ENCODE data around the gene ABCA7. TPM values are rescaled to one million over a fixed set of nuclear protein-coding genes. Genes with fewer than 3 reads are reported as not detected.

The ABCA7 gene
- polyA plus RNA-seq, 1 donor from 2014 or later = 51.8 TPM

DNA sequence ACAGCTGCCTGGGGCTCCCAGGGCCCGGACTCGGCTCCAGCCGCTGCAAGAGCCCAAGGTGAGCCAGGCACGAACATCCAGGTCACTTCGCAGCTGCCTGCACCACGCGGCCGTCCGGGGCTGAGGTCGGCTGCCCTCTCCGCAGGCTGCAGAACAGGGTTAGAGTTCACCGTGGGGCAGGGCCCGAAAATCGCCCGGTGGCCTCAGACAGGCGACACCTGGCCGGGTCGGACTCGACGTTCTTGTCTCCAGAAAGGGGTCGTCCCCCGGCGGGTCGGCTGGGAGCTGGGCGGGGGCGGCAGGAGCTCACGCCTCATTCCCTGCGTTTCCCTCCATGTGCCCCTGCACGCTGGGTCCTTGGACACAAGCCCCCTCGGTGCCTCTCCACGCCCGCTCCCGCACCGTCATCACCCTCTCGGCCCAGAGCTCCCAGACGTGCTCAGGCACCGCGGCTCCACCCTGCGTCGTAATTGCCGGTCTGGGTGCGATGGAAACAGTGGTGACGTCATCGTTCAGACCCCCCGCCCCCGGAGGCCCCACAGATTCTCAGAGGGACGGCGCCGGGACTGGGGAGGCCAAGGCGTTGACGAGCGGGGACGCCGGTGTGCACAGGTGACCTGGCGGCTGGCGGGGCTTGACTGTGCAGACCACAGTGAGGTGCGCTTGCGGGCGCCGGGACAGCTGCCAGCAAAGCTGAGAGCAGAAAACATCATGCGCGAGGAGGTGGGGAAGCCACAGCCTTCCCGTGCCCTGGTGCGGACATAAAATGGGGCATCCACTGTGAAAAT, 43.7 kb upstream of the ABCA7 start:
- H3K9ac ChIP-seq (ENCODE audit: low read length) = no peak overlapping the region
- no peak for TF ChIP-seq SMC3 (conservative IDR thresholded peaks at IDR 0.05; ENCODE audit: poor library complexity)
- TF ChIP-seq RAD21 (conservative IDR thresholded peaks at IDR 0.05) = no peak
- no peak for TF ChIP-seq POLR2AphosphoS5 (IDR thresholded peaks at IDR 0.05)
- TF ChIP-seq TAF1 (IDR thresholded peaks at IDR 0.05; ENCODE audit: low read depth) = no peak
- no peak for TF ChIP-seq MXI1 (conservative IDR thresholded peaks at IDR 0.05; ENCODE audit: poor library complexity, severe bottlenecking)
- TF ChIP-seq EZH2 (IDR thresholded peaks at IDR 0.05; ENCODE audit: borderline replicate concordance, insufficient read depth, low read length, poor library complexity, severe bottlenecking) = no peak
- TF ChIP-seq EP300 (conservative IDR thresholded peaks at IDR 0.05; ENCODE audit: poor library complexity, severe bottlenecking) = no peak
- TF ChIP-seq, protein P1, sequence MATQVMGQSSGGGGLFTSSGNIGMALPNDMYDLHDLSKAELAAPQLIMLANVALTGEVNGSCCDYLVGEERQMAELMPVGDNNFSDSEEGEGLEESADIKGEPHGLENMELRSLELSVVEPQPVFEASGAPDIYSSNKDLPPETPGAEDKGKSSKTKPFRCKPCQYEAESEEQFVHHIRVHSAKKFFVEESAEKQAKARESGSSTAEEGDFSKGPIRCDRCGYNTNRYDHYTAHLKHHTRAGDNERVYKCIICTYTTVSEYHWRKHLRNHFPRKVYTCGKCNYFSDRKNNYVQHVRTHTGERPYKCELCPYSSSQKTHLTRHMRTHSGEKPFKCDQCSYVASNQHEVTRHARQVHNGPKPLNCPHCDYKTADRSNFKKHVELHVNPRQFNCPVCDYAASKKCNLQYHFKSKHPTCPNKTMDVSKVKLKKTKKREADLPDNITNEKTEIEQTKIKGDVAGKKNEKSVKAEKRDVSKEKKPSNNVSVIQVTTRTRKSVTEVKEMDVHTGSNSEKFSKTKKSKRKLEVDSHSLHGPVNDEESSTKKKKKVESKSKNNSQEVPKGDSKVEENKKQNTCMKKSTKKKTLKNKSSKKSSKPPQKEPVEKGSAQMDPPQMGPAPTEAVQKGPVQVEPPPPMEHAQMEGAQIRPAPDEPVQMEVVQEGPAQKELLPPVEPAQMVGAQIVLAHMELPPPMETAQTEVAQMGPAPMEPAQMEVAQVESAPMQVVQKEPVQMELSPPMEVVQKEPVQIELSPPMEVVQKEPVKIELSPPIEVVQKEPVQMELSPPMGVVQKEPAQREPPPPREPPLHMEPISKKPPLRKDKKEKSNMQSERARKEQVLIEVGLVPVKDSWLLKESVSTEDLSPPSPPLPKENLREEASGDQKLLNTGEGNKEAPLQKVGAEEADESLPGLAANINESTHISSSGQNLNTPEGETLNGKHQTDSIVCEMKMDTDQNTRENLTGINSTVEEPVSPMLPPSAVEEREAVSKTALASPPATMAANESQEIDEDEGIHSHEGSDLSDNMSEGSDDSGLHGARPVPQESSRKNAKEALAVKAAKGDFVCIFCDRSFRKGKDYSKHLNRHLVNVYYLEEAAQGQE (IDR thresholded peaks at IDR 0.05; ENCODE audit: borderline replicate concordance) = no peak
- TF ChIP-seq, protein P2, sequence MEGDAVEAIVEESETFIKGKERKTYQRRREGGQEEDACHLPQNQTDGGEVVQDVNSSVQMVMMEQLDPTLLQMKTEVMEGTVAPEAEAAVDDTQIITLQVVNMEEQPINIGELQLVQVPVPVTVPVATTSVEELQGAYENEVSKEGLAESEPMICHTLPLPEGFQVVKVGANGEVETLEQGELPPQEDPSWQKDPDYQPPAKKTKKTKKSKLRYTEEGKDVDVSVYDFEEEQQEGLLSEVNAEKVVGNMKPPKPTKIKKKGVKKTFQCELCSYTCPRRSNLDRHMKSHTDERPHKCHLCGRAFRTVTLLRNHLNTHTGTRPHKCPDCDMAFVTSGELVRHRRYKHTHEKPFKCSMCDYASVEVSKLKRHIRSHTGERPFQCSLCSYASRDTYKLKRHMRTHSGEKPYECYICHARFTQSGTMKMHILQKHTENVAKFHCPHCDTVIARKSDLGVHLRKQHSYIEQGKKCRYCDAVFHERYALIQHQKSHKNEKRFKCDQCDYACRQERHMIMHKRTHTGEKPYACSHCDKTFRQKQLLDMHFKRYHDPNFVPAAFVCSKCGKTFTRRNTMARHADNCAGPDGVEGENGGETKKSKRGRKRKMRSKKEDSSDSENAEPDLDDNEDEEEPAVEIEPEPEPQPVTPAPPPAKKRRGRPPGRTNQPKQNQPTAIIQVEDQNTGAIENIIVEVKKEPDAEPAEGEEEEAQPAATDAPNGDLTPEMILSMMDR (IDR thresholded peaks at IDR 0.05; ENCODE audit: poor library complexity, severe bottlenecking) = no peak
- peaks cover 21% of the 10 kb centered on the region for H3K27me3 ChIP-seq (ENCODE audit: insufficient read depth, low read depth, low read length)
- no peaks in the 10 kb centered on the region for H4K20me1 ChIP-seq (ENCODE audit: insufficient read depth)
- H3F3A ChIP-seq (ENCODE audit: insufficient read depth, low read length, poor library complexity, severe bottlenecking) = no peaks in the 10 kb centered on the region
- no peak overlapping the region for H3K4me3 ChIP-seq (ENCODE audit: low read length)
- no peak overlapping the region for H3K27ac ChIP-seq (ENCODE audit: low read length)
- no peaks in the 10 kb centered on the region for H3K36me3 ChIP-seq (ENCODE audit: insufficient read depth, low read length)
- H3K9me3 ChIP-seq (ENCODE audit: low read length) = no peaks in the 10 kb centered on the region
- no peaks in the 10 kb centered on the region for H3K79me2 ChIP-seq (replicated peaks; ENCODE audit: insufficient read depth, low read length)
- H2AFZ ChIP-seq (ENCODE audit: low read depth, low read length) = no peak overlapping the region
- no peak overlapping the region for H3K4me2 ChIP-seq (ENCODE audit: low read length)
- H3K9me2 ChIP-seq (ENCODE audit: insufficient read depth, low read length) = no peaks in the 10 kb centered on the region

DNA sequence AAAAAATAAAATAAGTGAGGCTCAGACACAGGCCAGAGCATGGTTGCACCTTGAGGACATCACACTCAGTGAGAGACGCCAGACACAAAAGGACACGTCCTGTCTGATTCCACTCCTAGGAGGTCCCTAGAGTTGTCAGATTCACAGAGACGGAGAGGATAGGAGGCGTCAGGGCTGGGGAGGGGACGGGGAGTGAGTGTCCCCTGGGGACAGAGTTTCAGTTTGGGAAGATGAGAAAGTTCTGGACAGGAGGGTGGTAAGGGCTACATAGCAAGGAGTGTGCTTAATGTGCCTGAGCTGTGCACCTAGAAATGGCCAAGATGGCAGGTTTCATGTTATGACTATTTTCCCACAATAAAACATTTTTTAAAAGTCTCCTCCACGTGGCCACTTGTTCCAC, 41.8 kb upstream of the ABCA7 start:
- Histone ChIP-seq H3K27ac (ENCODE audit: low read length) (no peak overlapping the region), H3K9ac (ENCODE audit: low read length) (no peak overlapping the region), H2AFZ (ENCODE audit: low read depth, low read length) (no peak overlapping the region), H3K36me3 (ENCODE audit: insufficient read depth, low read length) (no peaks in the 10 kb centered on the region), H4K20me1 (ENCODE audit: insufficient read depth) (no peaks in the 10 kb centered on the region), H3F3A (ENCODE audit: insufficient read depth, low read length, poor library complexity, severe bottlenecking) (no peaks in the 10 kb centered on the region), H3K9me3 (ENCODE audit: low read length) (no peaks in the 10 kb centered on the region), H3K4me3 (ENCODE audit: low read length) (no peak overlapping the region), H3K4me2 (ENCODE audit: low read length) (no peak overlapping the region), H3K27me3 (ENCODE audit: insufficient read depth, low read depth, low read length) (peaks cover 25% of the 10 kb centered on the region), H3K9me2 (ENCODE audit: insufficient read depth, low read length) (no peaks in the 10 kb centered on the region), H3K79me2 (replicated peaks; ENCODE audit: insufficient read depth, low read length) (no peaks in the 10 kb centered on the region)
- TF ChIP-seq MXI1 (conservative IDR thresholded peaks at IDR 0.05; ENCODE audit: poor library complexity, severe bottlenecking) = no peak
- TF ChIP-seq POLR2AphosphoS5 (IDR thresholded peaks at IDR 0.05) = no peak
- TF ChIP-seq RAD21 (conservative IDR thresholded peaks at IDR 0.05) = no peak
- TF ChIP-seq EP300 (conservative IDR thresholded peaks at IDR 0.05; ENCODE audit: poor library complexity, severe bottlenecking) = no peak
- TF ChIP-seq SMC3 (conservative IDR thresholded peaks at IDR 0.05; ENCODE audit: poor library complexity) = no peak
- no peak for TF ChIP-seq EZH2 (IDR thresholded peaks at IDR 0.05; ENCODE audit: borderline replicate concordance, insufficient read depth, low read length, poor library complexity, severe bottlenecking)
- TF ChIP-seq TAF1 (IDR thresholded peaks at IDR 0.05; ENCODE audit: low read depth) = no peak
- TF ChIP-seq, protein P2 (IDR thresholded peaks at IDR 0.05; ENCODE audit: poor library complexity, severe bottlenecking) = no peak
